ENCODE measurements around the gene ARL2.

Gene ARL2

GRCh38 chr11:65045061-65045460, 31.1 kb downstream of the ARL2 start:
- no peak overlapping the region for H3K4me3 ChIP-seq (replicated peaks; ENCODE audit: low read depth, low read length)
- no peak for DNase-seq (ENCODE audit: low read depth)
- TF ChIP-seq, protein P1, sequence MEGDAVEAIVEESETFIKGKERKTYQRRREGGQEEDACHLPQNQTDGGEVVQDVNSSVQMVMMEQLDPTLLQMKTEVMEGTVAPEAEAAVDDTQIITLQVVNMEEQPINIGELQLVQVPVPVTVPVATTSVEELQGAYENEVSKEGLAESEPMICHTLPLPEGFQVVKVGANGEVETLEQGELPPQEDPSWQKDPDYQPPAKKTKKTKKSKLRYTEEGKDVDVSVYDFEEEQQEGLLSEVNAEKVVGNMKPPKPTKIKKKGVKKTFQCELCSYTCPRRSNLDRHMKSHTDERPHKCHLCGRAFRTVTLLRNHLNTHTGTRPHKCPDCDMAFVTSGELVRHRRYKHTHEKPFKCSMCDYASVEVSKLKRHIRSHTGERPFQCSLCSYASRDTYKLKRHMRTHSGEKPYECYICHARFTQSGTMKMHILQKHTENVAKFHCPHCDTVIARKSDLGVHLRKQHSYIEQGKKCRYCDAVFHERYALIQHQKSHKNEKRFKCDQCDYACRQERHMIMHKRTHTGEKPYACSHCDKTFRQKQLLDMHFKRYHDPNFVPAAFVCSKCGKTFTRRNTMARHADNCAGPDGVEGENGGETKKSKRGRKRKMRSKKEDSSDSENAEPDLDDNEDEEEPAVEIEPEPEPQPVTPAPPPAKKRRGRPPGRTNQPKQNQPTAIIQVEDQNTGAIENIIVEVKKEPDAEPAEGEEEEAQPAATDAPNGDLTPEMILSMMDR (IDR thresholded peaks at IDR 0.05; ENCODE audit: low read length, missing control alignments) = no peak

DNA sequence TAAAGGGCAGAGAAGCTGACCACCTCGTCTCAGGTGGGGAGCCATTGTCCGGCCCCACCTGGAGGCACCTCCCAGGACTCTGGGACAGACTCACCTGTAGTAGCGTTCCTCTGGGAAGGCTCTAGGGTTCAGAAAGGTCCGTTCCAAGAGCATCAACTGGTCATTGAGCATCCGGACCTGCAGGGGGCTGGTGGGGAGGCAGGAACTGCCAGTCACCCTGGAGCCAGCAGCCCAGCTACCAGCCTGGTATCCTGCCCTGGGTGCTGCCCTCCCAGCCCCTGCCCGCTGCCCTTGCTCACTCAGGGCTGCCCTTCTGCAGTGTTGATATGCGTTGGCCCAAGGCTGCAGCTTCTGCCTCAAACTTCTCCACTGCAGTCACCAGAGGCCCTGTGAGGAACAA, 31.8 kb downstream of the ARL2 start:
- TF ChIP-seq, protein P1 (IDR thresholded peaks at IDR 0.05; ENCODE audit: low read length, missing control alignments) = no peak
- no peak for DNase-seq (ENCODE audit: low read depth)
- H3K4me3 ChIP-seq (replicated peaks; ENCODE audit: low read depth, low read length) = no peak overlapping the region

DNA sequence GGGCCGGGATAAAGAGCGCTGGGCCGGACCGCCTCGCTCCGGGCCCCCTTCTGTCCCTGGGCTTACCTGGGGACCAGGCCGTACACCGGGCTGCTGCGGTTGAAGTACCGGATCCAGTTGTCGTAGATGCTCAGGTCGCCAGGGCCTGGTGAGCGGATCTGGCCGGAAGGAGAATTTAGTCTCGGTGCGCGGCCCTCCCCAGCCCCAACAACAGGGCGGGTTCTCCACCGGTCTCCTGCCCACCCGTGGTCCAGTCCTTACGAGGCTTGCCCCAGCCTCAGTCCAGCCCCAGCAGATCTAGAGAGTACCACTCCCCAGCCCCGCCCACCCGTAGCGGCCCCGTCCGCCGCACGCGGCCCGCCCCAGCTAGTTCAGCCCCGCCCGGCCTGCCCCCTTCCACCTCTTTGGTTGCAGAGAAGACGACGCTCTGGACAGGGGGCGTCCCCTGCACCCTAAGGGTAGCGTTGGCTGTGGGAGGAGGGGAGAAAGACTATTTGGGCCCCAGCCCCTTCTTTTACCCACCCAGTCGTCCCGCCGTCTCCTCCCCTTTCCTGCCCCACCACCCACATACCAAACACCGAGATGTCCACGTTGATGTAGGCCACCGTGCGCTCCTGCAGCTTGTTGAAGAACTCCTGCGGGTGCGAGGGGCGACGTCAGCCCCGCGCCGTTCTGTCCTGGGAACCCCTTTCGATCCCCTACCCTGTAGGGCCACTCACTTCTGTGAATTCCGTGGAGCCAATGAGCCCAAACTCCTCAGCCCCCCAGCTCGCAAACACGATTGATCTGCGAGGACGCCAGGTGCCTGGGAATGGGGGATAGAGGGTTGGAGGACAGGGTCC, 33.8 kb downstream of the ARL2 start:
- peak overlapping the region; percentile 48 for H3K4me3 ChIP-seq (replicated peaks; ENCODE audit: low read depth, low read length)
- TF ChIP-seq, protein P1 (IDR thresholded peaks at IDR 0.05; ENCODE audit: low read length, missing control alignments) = no peak
- DNase-seq (ENCODE audit: low read depth) = no peak

- TF ChIP-seq, protein P1 (IDR thresholded peaks at IDR 0.05; ENCODE audit: low read length, missing control alignments) = no peak
- DNase-seq (ENCODE audit: low read depth) = no peak
- H3K4me3 ChIP-seq (replicated peaks; ENCODE audit: low read depth, low read length) = no peak overlapping the region
Observed at GRCh38 chr11:65051398-65051858, 37.5 kb downstream of the ARL2 start.

- no peak for DNase-seq (ENCODE audit: low read depth)
- TF ChIP-seq, protein P1 (IDR thresholded peaks at IDR 0.05; ENCODE audit: low read length, missing control alignments) = no peak
- no peak overlapping the region for H3K4me3 ChIP-seq (replicated peaks; ENCODE audit: low read depth, low read length)
Observed at GRCh38 chr11:65053827-65054508, 40.0 kb downstream of the ARL2 start.

DNA sequence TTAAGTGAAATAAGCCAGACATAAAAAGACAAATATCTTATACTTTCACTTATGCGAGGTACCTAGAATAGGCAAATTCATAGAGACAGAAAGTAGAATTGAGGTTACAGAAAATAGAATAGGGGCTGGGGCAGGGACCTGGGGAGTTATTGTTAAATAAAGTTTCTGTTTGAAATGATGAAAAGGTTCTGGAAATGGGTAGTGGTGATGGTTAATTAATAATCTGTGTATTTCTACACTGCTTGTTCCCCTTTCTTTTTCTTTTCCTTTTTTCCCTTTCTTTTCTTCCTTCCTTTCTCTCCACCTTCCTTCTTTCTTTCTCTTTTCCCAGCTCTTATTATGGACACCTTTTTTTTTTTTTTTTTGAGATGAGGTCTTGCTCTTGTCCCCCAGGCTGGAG, 41.6 kb downstream of the ARL2 start:
- H3K4me3 ChIP-seq (replicated peaks; ENCODE audit: low read depth, low read length) = no peak overlapping the region
- TF ChIP-seq, protein P1 (IDR thresholded peaks at IDR 0.05; ENCODE audit: low read length, missing control alignments) = no peak
- no peak for DNase-seq (ENCODE audit: low read depth)

All from fibroblast of pulmonary artery (primary cell).